GOT3 (cell line): Measurements from ENCODE around the gene CACNA2D2.

Experiments
- DNase-seq: peaks from one replicate; lab custom pipeline; 2025; ENCODE audit warnings: mixed read lengths; lab: John Stamatoyannopoulos, UW

Gene CACNA2D2

GRCh38 chr3:50395070-50395860 lies 108.2 kb downstream of the CACNA2D2 start:
- DNase-seq, result no peak

GRCh38 chr3:50393061-50393460 lies 110.4 kb downstream of the CACNA2D2 start:
- no peak for DNase-seq

- no peak for DNase-seq
Measured at GRCh38 chr3:50392101-50392715, 111.2 kb downstream of the CACNA2D2 start.

- no peak for DNase-seq
Measured at GRCh38 chr3:50390508-50391224, 112.8 kb downstream of the CACNA2D2 start.

GRCh38 chr3:50389414-50389767 lies 114.0 kb downstream of the CACNA2D2 start:
- no peak for DNase-seq

GRCh38 chr3:50388720-50389413 lies 114.6 kb downstream of the CACNA2D2 start:
- DNase-seq, result no peak

GRCh38 chr3:50388016-50388719 lies 115.3 kb downstream of the CACNA2D2 start:
- no peak for DNase-seq

GRCh38 chr3:50385754-50386153 lies 117.7 kb downstream of the CACNA2D2 start:
- DNase-seq, result no peak

- DNase-seq, result no peak
Measured at GRCh38 chr3:50383750-50384149, 119.7 kb downstream of the CACNA2D2 start.

GRCh38 chr3:50382722-50383121 lies 120.7 kb downstream of the CACNA2D2 start:
- DNase-seq, result no peak

- DNase-seq, result no peak
Measured at GRCh38 chr3:50381383-50381782, 122.1 kb downstream of the CACNA2D2 start.

- DNase-seq, result no peak
Measured at GRCh38 chr3:50380405-50381085, 122.9 kb downstream of the CACNA2D2 start.

GRCh38 chr3:50378757-50379156 lies 124.7 kb downstream of the CACNA2D2 start:
- DNase-seq, result no peak

GRCh38 chr3:50378024-50378423 lies 125.4 kb downstream of the CACNA2D2 start:
- DNase-seq, result no peak

- no peak for DNase-seq
Measured at GRCh38 chr3:50375258-50375931, 128.0 kb downstream of the CACNA2D2 start.

- no peak for DNase-seq
Measured at GRCh38 chr3:50374363-50375257, 128.8 kb downstream of the CACNA2D2 start.

- no peak for DNase-seq
Measured at GRCh38 chr3:50373146-50374051, 130.0 kb downstream of the CACNA2D2 start.

- no peak for DNase-seq
Measured at GRCh38 chr3:50372349-50372748, 131.1 kb downstream of the CACNA2D2 start.
